Left renal cortex interstitium (tissue), 4 donors: ENCODE data around the gene MOCOS. TPM values are rescaled to one million over a fixed set of nuclear protein-coding genes. Genes with fewer than 3 reads are reported as not detected.

Experiments
- DNase-seq, 4 donors: peaks; one replicate each; pipeline ENCODE4 v3.0.0-alpha.2; 2013; ENCODE audit warnings: low read depth in 4 of 4, low spot score in 2 of 4, missing footprints in 1 of 4
- polyA plus RNA-seq, 4 donors: library from polyadenylated mRNA; unstranded; fragments of 120-200 nt; gene quantifications; one replicate each; pipeline ENCODE4 v1.2.1, GENCODE V29; 2013; ENCODE audit not compliant: insufficient read length in 4 of 4

MOCOS gene
- polyA plus RNA-seq, 4 donors = 0.69 to 0.85 (median 0.75) TPM

GRCh38 chr18:36177913-36178312, 9.4 kb upstream of the MOCOS start:
- no peak for DNase-seq

- DNase-seq = peak in 1 of 4 donors; percentile 8
Observed at GRCh38 chr18:36179562-36180355, 7.5 kb upstream of the MOCOS start.

- DNase-seq = no peak
Observed at GRCh38 chr18:36181441-36181840, 5.9 kb upstream of the MOCOS start.

- DNase-seq = no peak
Observed at GRCh38 chr18:36181898-36182506, 5.3 kb upstream of the MOCOS start.

DNA sequence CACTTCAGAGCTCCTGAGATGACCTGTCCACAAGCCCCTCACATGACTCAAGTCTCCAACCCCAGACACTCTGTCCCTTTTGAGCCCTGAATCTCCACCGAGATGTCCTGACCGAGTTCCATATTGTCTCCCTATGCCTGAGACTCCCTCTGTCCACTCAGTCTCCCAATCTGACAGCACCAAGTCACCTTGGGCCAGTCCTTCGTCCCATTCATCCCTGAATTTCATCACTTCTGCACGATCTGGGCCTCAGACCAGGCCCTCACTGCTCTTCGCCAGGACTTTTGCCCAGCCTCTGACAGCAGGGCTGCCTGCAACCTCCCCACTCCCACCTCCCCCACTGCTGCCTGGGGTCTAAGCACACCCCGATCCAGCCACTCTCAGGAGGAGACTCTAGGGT, 4.3 kb upstream of the MOCOS start:
- no peak for DNase-seq

DNA sequence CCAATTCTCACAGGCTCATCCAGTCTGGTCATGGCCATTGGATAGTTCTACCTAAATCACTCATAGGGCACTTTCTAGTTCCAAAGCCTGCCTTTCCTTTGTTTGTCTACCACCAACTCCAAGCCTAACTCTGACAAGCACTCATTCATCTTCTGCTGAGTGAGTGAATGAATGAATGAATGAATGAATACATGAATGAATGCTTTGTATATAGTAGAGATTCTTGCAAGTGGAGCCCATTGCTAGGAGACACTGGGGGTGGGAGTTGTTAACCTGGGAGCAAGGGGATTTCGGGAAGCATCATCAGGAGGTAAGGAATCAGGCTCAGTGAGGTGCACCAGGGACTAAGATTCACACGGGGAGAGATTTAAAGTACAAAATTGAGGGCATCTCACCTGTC, 3.3 kb upstream of the MOCOS start:
- no peak for DNase-seq

DNA sequence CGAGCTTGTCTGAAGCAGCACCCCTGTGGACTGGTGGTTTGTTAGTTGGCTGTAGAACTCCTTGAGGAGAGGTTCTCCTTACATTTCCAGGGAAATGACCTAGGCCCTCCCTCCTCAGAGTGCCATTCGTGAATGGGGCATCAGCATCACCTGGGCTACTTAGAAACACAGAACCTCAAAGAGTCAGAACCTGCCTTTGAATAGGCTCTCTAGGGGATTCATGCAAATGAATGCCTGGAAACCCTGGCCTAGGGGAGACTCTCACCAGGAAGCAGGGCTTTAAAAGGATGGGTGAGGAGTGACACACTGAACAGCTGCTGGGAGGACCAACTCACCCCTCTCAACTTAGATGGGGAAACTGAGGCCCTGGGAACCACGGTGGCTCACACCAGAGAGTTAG, 2.1 kb upstream of the MOCOS start:
- no peak for DNase-seq

GRCh38 chr18:36185901-36186460, 1.3 kb upstream of the MOCOS start:
- no peak for DNase-seq

GRCh38 chr18:36186461-36187192, 670 bp upstream of the MOCOS start:
- peak in 1 of 4 donors; percentile 6 for DNase-seq

DNA sequence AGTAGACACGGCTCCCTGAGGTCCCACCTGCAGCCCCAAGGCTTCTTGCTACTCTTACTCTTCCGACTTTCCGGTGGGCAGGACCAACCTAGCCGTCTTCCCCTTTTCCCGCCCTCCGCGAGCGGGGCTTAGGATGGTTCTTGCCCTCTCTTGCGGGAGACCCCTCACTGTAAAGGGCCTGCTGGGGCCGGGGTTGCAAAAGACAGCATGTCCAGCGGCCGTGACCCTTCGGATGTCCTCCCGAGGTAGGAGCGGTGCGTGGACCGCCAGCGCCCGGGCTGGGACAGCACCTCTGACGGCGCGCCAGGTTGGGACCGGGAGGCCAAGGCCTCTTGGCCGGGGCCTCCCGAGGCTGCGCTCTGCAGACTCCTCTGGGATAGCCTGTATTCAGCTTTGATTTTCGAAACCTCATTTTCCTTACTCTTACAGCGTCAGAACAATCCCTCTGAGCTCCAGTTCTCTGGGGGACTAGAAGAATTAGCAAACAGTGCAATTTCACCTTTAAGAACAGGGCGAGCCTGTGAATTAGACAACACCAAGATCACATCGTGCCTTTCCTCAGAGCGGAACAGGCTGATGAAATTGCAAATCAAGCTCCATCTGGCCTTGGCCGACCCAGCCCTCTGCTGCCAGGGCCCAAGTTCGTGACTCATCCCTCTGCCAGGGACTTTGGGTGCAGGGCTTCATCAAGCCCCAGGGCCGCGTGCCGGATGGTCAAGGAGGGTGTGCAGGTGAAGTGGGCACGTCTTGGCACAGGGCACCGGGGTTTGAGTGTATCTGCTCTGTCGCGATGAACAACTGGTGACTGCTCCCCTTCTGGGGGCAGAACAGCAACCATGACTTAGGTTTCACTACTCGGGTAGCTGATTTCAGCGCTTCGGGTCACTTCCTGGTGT, 777 bp downstream of the MOCOS start:
- DNase-seq = no peak

DNA sequence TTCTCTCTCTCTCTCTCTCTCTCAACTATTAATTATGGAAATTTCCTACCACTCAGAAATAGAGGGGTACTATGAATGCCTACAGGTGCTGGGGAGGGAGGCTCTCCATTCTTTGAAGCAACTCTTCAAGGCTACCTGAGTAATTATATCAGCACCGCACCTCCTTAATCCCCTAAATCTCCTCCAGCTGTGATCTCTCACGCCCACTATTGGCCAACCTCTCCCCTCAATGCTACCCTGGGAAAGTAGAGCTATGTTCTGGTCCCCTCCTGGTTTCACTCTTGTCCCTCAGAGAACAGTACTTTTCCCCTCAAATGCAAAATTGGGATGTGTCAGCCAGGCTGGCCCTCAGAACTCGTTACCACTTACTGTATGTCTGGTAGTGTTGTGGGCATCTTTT, 1.6 kb downstream of the MOCOS start:
- DNase-seq = no peak

DNA sequence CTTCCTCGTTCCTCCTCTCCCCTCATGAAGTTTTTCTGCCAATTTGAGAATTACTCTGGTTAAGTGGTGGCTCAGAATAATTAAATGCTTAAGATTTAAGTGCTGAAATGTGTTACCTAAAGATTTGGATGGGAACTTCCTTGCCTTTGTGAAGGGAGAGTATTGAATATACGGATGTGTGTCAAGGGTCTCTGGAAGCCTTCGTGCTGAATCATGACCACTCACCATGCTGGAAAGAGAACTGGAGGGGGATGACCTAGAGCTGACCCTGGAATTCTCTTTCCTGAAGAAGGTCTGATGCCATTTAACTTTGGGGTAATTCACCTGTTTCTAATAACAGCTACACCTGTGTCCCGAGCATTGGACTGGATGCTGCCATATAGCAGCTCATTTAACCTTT, 2.2 kb downstream of the MOCOS start:
- no peak for DNase-seq

DNA sequence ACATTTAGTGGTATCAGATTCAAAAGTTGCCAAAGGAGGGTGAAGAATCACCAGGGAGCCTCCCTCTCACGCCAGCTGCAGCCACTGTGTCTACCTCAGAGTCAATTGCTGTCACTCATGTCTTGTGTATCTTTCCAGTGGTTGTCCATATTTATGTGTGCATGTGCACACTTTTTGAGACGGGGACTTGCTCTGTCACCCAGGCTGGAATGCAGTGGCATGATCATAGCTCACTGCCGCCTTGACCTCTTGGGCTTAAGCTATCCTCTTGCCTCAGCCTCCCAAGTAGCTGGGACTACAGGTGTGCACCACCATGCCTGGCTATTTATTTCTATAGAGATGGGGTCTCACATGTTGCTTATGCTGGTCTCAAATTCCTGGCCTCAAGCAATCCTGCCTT, 4.0 kb downstream of the MOCOS start:
- no peak for DNase-seq

DNA sequence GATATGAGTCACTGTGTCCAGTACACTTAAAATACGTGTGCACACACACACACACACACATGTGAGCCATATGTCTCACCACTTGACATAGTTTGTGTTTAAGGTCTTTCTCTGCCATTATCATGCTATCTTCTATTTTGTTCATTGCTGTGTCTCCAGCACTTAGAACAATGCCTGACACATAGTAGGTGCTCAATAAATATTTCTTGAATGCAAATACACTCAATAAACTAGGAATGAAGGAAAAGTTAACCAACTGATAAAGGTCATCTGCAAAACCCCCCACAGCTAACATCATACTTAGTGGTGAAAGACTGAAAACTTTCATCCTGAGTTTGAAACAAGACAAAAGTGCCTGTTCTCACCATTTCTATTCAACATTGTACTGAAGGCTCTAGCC, 4.4 kb downstream of the MOCOS start:
- DNase-seq = no peak

DNA sequence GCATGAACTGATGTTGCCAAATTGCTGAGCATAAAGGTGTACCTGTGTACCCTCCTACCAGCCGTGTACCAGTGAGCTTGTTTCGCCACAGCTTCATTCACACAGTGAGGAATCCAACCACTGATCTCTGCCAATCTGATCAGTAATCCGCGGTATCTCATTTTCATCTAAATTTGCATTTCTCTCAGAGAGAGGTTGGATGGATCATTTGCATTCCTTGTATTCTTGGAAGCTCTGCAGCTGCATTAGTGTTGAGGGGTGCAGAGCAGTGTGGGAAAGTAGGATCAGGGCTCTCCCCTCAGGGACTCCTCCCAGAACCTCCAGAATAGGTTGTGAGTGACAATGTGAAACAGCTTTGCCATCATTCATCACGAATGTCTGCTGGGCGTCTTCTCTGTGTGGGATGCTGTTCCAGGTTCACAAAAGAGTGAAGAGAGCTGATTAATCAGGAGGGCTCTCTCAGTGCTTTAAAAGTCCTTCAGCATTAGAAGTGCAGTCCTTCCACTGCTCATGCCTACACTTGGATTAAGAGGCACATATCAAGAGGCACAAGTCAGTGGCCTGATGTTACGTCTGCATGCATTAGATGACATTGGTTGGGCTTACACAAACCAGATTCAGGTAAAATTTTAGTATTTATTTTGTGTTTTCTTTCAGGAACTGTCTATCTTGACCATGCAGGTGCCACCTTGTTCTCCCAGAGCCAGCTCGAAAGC, 7.5 kb downstream of the MOCOS start:
- no peak for DNase-seq

- DNase-seq = no peak
Observed at GRCh38 chr18:36195427-36196122, 8.3 kb downstream of the MOCOS start.

DNA sequence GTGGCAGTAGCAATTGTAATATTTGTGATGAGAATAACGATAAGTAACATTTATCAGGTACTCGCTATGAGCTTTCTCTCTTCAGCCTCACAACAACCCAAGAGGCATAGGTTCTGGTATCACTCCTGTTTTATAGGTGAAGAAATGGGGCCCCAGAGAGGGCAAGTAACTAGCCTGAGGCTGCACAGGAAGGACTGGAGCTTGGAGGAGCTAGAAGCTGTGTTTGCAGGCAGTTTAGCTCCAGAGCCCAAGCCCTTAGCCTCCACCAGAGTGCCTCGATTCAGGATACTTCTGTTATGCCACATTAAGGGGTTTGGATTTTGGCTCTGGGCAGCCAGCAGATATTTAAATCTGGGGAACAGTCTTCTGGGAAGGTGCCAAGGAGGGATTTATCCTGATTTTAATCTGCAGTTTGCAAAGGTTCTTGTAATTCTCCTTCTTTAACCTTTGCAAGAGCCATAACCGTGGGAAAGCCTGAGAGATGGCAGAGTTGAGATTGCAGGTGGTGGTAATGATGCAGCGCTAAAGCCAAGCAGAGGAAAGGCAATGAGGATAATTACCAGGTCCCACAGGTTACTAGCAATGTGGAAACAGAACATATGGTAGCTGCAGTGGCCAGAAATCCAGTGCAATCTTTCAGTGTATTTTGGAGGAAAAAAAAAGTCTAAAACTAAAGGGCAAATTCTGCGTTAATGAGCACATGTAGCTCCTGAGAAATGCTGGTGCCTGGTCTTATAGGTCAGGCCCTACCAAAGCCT, 9.1 kb downstream of the MOCOS start:
- DNase-seq = no peak

- DNase-seq = no peak
Observed at GRCh38 chr18:36197511-36198166, 10.3 kb downstream of the MOCOS start.
